Natural killer cell (primary cell): ENCODE results near the gene BORCS5. TPM values are rescaled to one million over a fixed set of nuclear protein-coding genes. Genes with fewer than 3 reads are reported as not detected.

Experiments
- ATAC-seq, 3 donors: fragments of 150-1000 bp in 2 of 3; fragments of 200-7000 bp in 1 of 3; cut with Tn5 transposase; 1 replicate in 1 of 3; 2 replicates in 2 of 3; pipeline ENCODE4 v1.10.0; 2021; ENCODE audit warnings: mild to moderate bottlenecking in 2 of 3, moderate library complexity in 2 of 3
- DNase-seq, 2 donors: peaks; one replicate each; pipeline versions ENCODE4 v3.0.0 to v3.0.0-alpha.2; 2013 to 2021; ENCODE audit warnings: mixed read lengths in 1 of 2
- H3K27ac ChIP-seq: one replicate; pipeline ENCODE4 v1.5.1; 2013; ENCODE audit warnings: mild to moderate bottlenecking, low read length
- H3K27me3 ChIP-seq: one replicate; pipeline ENCODE4 v1.6.1; 2013; ENCODE audit warnings: low read length; ENCODE audit not compliant: control insufficient read depth, insufficient read depth
- H3K36me3 ChIP-seq: one replicate; pipeline ENCODE4 v1.6.1; 2013; ENCODE audit warnings: low read length; ENCODE audit not compliant: control insufficient read depth, insufficient read depth
- H3K4me1 ChIP-seq: one replicate; pipeline ENCODE4 v1.6.1; 2013; ENCODE audit warnings: low read length; ENCODE audit not compliant: control insufficient read depth, insufficient read depth
- H3K4me3 ChIP-seq: one replicate; pipeline ENCODE4 v1.5.1; 2013; ENCODE audit warnings: low read length
- H3K9me3 ChIP-seq: one replicate; pipeline ENCODE4 v1.6.1; 2013; ENCODE audit warnings: low read length; ENCODE audit not compliant: control insufficient read depth, insufficient read depth
- H3K27ac Mint-ChIP-seq, 2 donors: one replicate each; pipeline ENCODE4 v1.8.0; 2022; ENCODE audit warnings: mild to moderate bottlenecking in 2 of 2, mixed read lengths in 2 of 2, moderate library complexity in 1 of 2
- H3K27me3 Mint-ChIP-seq, 2 donors: one replicate each; pipeline ENCODE4 v1.8.0; 2022; ENCODE audit warnings: low read depth in 2 of 2, mixed read lengths in 2 of 2
- H3K36me3 Mint-ChIP-seq: one replicate; pipeline ENCODE4 v1.8.0; 2022; ENCODE audit warnings: mixed read lengths
- H3K4me1 Mint-ChIP-seq, 2 donors: one replicate each; pipeline ENCODE4 v1.8.0; 2022; ENCODE audit warnings: mixed read lengths in 2 of 2
- H3K4me3 Mint-ChIP-seq: one replicate; pipeline ENCODE4 v1.8.0; 2022; ENCODE audit warnings: mild to moderate bottlenecking, moderate library complexity, mixed read lengths
- H3K9me3 Mint-ChIP-seq, 2 donors: one replicate each; pipeline ENCODE4 v1.8.0; 2022; ENCODE audit warnings: mixed read lengths in 2 of 2
- CTCF ChIP-seq: fragments of 200-600 bp; IDR thresholded peaks from one replicate; pipeline ENCODE4 v1.8.0; 2022; ENCODE audit warnings: antibody characterized with exemption
- WGBS: methylation state at CpG from one replicate; pipeline ENCODE4 v1.1.7; 2013; ENCODE audit warnings: missing lambda C conversion rate; ENCODE audit not compliant: insufficient coverage; 5-methylcytosine and 5-hydroxymethylcytosine counted together
- intact Hi-C: fragments of 100-400 bp; cut with micrococcal nuclease; formaldehyde crosslinking; loops from one replicate; pipeline ENCODE4 v1.14.2; 2022
- total RNA-seq, 4 donors: library from RNA; stranded (reverse); fragments of 120-200 nt in 1 of 4; gene quantifications; one replicate each; pipeline versions ENCODE4 v1.2.3 to v1.2.4, GENCODE V29; 2013 to 2022

Gene BORCS5
- total RNA-seq, 3 donors from 2014 or later (not counting 1 experiment from before 2014, with no cell fraction given) = 28.5 to 32.8 (median 29.2) TPM

DNA sequence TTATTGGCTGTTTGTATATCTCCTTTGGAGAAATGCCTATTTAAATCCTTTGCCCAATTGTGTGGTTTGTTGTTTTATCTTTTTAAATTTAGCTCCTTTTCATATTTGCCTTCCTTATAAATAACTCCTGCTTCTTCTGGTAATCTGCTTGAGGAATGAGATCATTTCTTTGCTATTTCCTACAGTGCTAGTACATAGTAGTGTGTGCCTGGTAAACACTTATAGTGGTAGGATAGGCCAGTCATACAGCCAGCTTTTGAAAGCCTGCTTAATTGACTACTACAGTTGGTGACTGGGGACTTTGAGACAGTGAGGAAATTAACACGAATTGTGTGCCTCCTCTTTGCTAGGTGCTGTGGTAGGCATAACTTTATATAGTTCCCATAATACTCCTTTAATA lies 68.7 kb downstream of the BORCS5 start:
- no peak overlapping the region for H3K4me3 Mint-ChIP-seq
- H3K4me1 Mint-ChIP-seq = peaks cover 15 to 42% of the 10 kb centered on the region in 2 donors
- ATAC-seq = no peak
- no peak overlapping the region for H3K27ac ChIP-seq
- H3K9me3 Mint-ChIP-seq = peaks cover 4% of the 10 kb centered on the region in 2 donors
- H3K27me3 Mint-ChIP-seq = no peaks in the 10 kb centered on the region
- no peaks in the 10 kb centered on the region for H3K27me3 ChIP-seq
- no peak overlapping the region for H3K4me3 ChIP-seq
- TF ChIP-seq CTCF = no peak
- peaks cover 18% of the 10 kb centered on the region for H3K36me3 Mint-ChIP-seq
- no peak overlapping the region for H3K27ac Mint-ChIP-seq
- peaks cover 4% of the 10 kb centered on the region for H3K9me3 ChIP-seq
- no CpG with 5 or more reads among the region's 1 CpG for WGBS
- intact Hi-C loops = no loop called here
- H3K36me3 ChIP-seq = no peaks in the 10 kb centered on the region
- DNase-seq = no peak
- peaks cover 6% of the 10 kb centered on the region for H3K4me1 ChIP-seq

DNA sequence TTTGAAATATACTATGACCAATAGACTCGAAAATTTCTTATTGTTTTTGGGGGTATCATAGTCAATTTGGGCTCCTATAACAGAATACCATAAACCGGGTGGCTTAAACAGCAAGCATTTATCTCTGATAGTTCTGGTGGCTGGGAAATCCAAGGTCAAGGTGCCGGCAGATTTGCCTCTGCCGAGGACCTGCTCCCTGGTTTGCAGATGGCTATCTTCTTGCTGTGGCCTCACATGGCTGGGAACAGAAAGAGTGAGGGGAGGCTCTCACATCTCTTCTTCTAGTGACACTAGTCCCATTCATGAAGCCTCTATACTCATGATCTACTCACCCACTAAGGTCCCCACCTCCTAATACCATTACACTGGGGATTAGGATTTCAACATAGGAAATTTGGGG lies 70.7 kb downstream of the BORCS5 start:
- H3K4me3 ChIP-seq = no peak overlapping the region
- Mint-ChIP-seq H3K27me3 (no peaks in the 10 kb centered on the region), H3K9me3 (peaks cover 4% of the 10 kb centered on the region in 2 donors), H3K4me3 (no peak overlapping the region), H3K36me3 (peaks cover 18% of the 10 kb centered on the region), H3K27ac (no peak overlapping the region), H3K4me1 (peaks cover 32 to 46% of the 10 kb centered on the region in 2 donors)
- peaks cover 4% of the 10 kb centered on the region for H3K9me3 ChIP-seq
- no peaks in the 10 kb centered on the region for H3K27me3 ChIP-seq
- intact Hi-C loops = no loop called here
- no peak for DNase-seq
- no peak for TF ChIP-seq CTCF
- H3K4me1 ChIP-seq = peaks cover 12% of the 10 kb centered on the region
- 96% methylated on average over 4 of the region's 4 CpGs for WGBS
- no peak for ATAC-seq
- no peak overlapping the region for H3K27ac ChIP-seq
- H3K36me3 ChIP-seq = no peaks in the 10 kb centered on the region

DNA sequence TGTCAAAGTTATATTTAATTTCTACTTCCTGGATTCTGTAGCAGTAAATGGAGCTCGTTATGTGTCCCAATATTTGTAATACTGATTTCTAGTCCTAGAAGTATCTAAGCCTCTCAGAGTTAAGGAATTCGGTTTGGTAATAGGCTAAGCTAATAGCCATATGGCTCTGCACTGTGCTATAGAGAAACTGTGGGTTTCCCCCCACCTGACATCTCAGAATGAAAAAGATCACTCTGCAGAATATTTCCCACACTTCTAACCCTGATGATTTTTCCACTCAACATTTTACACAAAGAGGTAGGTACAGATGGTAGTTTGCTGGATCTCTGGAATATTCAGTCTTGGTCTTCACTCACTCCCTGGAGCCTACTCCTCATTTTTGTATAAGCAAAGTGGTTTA lies 71.2 kb downstream of the BORCS5 start:
- Histone ChIP-seq H3K27me3 (no peaks in the 10 kb centered on the region), H3K9me3 (peaks cover 4% of the 10 kb centered on the region), H3K27ac (no peak overlapping the region), H3K36me3 (no peaks in the 10 kb centered on the region), H3K4me1 (peaks cover 12% of the 10 kb centered on the region), H3K4me3 (no peak overlapping the region)
- H3K27me3 Mint-ChIP-seq = no peaks in the 10 kb centered on the region
- H3K36me3 Mint-ChIP-seq = peaks cover 18% of the 10 kb centered on the region
- no peak for DNase-seq
- no peak overlapping the region for H3K27ac Mint-ChIP-seq
- WGBS = 83% methylated on average over 1 of the region's 2 CpGs
- H3K9me3 Mint-ChIP-seq = peaks cover 4% of the 10 kb centered on the region in 2 donors
- ATAC-seq = no peak
- H3K4me3 Mint-ChIP-seq = no peak overlapping the region
- no peak for TF ChIP-seq CTCF
- peaks cover 37 to 46% of the 10 kb centered on the region in 2 donors for H3K4me1 Mint-ChIP-seq
- intact Hi-C loops = no loop called here

DNA sequence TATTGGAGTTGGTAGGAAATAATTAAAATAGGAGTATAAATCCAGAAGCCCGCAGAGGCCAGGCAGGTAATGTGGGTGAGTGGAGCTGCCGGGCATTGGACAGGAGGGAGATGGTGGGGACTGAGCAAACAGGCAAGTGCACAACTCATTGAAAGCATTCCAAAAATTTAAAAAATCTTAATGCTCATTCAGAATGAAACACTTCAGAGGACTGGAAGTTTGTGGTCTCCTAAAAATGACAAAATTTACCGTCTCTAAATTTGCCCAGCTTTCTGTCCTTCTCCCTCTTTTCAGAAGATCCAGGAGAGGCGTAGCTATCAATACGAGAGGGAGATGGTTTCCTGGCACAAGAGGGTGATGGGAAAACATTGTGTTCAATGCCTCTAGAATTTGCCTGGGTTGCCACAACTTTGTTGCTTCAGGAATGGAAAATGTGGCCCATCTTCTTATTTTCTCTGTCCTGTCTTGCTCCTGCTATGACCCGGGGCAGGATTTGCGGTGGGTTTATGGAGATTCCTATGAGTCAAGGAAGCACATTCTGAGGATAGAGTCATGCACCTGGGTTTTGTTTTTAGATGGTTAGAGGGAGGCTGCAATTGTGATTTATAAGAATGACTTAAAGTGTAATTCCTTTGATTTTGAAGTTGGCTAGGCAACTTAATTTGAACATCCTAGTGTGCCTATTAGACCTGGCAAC lies 72.2 kb downstream of the BORCS5 start:
- DNase-seq (no peak), ATAC-seq (no peak)
- WGBS = 95% methylated on average over 7 of the region's 7 CpGs
- Histone ChIP-seq H3K9me3 (no peaks in the 10 kb centered on the region), H3K27me3 (no peaks in the 10 kb centered on the region), H3K4me1 (peaks cover 18% of the 10 kb centered on the region), H3K36me3 (no peaks in the 10 kb centered on the region), H3K4me3 (no peak overlapping the region), H3K27ac (no peak overlapping the region)
- intact Hi-C loops = no loop called here
- Mint-ChIP-seq H3K4me3 (no peak overlapping the region), H3K27ac (peak overlapping the region in 1 of 2 donors; percentile 36), H3K27me3 (no peaks in the 10 kb centered on the region), H3K36me3 (peaks cover 9% of the 10 kb centered on the region), H3K9me3 (peaks cover 2% of the 10 kb centered on the region in 2 donors), H3K4me1 (peaks cover 37 to 43% of the 10 kb centered on the region in 2 donors)
- no peak for TF ChIP-seq CTCF
